Upper lobe of left lung (tissue), 6 donors: ENCODE measurements around the gene THOP1. TPM values are rescaled to one million over a fixed set of nuclear protein-coding genes. Genes with fewer than 3 reads are reported as not detected.

ENCODE experiments used
- ATAC-seq, 2 donors: fragments of 200-7000 bp; cut with Tn5 transposase; one replicate each; pipeline ENCODE4 v1.9.1; 2022; ENCODE audit warnings: mild to moderate bottlenecking in 2 of 2, moderate library complexity in 2 of 2; ENCODE audit not compliant: low FRiP score in 2 of 2
- DNase-seq, 2 donors: peaks; one replicate each; pipeline ENCODE4 v3.0.0-alpha.2; 2019 to 2020
- H3K27ac ChIP-seq, 4 donors: fragments of 200-600 bp; sonication (generic); one replicate each; pipeline ENCODE4 v1.5.1; 2016 to 2019
- H3K27me3 ChIP-seq, 4 donors: fragments of 200-600 bp; sonication (generic); one replicate each; pipeline ENCODE4 v1.5.1; 2017 to 2019
- H3K36me3 ChIP-seq, 4 donors: fragments of 200-600 bp; sonication (generic); one replicate each; pipeline ENCODE4 v1.5.1; 2016 to 2019
- H3K4me1 ChIP-seq, 4 donors: fragments of 200-600 bp; sonication (generic); one replicate each; pipeline ENCODE4 v1.5.1; 2018 to 2019
- H3K4me3 ChIP-seq, 4 donors: fragments of 200-600 bp; sonication (generic); one replicate each; pipeline ENCODE4 v1.5.1; 2017 to 2019; ENCODE audit warnings: mild to moderate bottlenecking in 2 of 4, moderate library complexity in 1 of 4
- H3K9me3 ChIP-seq, 4 donors: fragments of 200-600 bp; sonication (generic); one replicate each; pipeline ENCODE4 v1.5.1; 2018 to 2019
- EP300 ChIP-seq, 4 donors: sonication (generic); formaldehyde crosslinking; IDR thresholded peaks; one replicate each; pipeline ENCODE4 v1.5.1; 2017; ENCODE audit warnings: antibody characterized with exemption in 4 of 4, control low read depth in 2 of 4
- POLR2A ChIP-seq, 4 donors: fragments of 450-650 bp; IDR thresholded peaks; one replicate each; pipeline ENCODE4 v1.5.1; 2016 to 2017; ENCODE audit warnings: antibody characterized with exemption in 4 of 4, mild to moderate bottlenecking in 2 of 4
- POLR2AphosphoS5 ChIP-seq, 2 donors: sonication (generic); formaldehyde crosslinking; IDR thresholded peaks; one replicate each; pipeline ENCODE4 v1.5.1; 2017; ENCODE audit warnings: antibody characterized with exemption in 2 of 2
- WGBS, 2 donors: methylation state at CpG; one replicate each; pipeline ENCODE4 v1.1.5; 2017 to 2018; 5-methylcytosine and 5-hydroxymethylcytosine counted together
- total RNA-seq, 6 donors: library from RNA; depleted of rRNA in 4 of 6; stranded (reverse); fragments of >200 nt in 4 of 6; gene quantifications; one replicate each; pipeline versions ENCODE4 v1.1.0 to v1.2.1, GENCODE V29; 2016 to 2021
- TF ChIP-seq, protein P1 (sequence below), 6 experiments: fragments of 450-650 bp in 4 of 6; fragments of 200-600 bp in 2 of 6; sonication (generic) in 2 of 6; IDR thresholded peaks; one replicate each; pipeline ENCODE4 v1.5.1; 2016 to 2019; ENCODE audit warnings: antibody characterized with exemption in 6 of 6
- donor health status: DM: no; HTN: no; CAD: no; lungs with moderate emphysema.
- donor health status: DM: no; HTN: yes; CAD: no; lungs with severe emphysema.

Gene THOP1
- total RNA-seq, 6 donors from 2014 or later, result 28.7 to 62.3 (median 43.1) TPM

- TF ChIP-seq POLR2AphosphoS5 (IDR thresholded peaks at IDR 0.05), result no peak
- TF ChIP-seq EP300 (IDR thresholded peaks at IDR 0.05), result no peak
- TF ChIP-seq, protein P1, sequence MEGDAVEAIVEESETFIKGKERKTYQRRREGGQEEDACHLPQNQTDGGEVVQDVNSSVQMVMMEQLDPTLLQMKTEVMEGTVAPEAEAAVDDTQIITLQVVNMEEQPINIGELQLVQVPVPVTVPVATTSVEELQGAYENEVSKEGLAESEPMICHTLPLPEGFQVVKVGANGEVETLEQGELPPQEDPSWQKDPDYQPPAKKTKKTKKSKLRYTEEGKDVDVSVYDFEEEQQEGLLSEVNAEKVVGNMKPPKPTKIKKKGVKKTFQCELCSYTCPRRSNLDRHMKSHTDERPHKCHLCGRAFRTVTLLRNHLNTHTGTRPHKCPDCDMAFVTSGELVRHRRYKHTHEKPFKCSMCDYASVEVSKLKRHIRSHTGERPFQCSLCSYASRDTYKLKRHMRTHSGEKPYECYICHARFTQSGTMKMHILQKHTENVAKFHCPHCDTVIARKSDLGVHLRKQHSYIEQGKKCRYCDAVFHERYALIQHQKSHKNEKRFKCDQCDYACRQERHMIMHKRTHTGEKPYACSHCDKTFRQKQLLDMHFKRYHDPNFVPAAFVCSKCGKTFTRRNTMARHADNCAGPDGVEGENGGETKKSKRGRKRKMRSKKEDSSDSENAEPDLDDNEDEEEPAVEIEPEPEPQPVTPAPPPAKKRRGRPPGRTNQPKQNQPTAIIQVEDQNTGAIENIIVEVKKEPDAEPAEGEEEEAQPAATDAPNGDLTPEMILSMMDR (IDR thresholded peaks at IDR 0.05), result no peak
- no peak for TF ChIP-seq POLR2A (IDR thresholded peaks at IDR 0.05)
- Histone ChIP-seq H3K9me3 (no peaks in the 10 kb centered on the region), H3K4me3 (no peak overlapping the region), H3K27ac (no peak overlapping the region), H3K36me3 (peaks cover 0 to 28% (median 9%) of the 10 kb centered on the region in 4 donors), H3K4me1 (peaks cover 7 to 20% (median 10%) of the 10 kb centered on the region in 4 donors), H3K27me3 (no peaks in the 10 kb centered on the region)
- DNase-seq (no peak), ATAC-seq (no peak)
- 81 to 96% methylated on average over 7 to 9 of the region's 9 CpGs for WGBS, 2 donors
Measured at GRCh38 chr19:2823646-2824045, 38.3 kb downstream of the THOP1 start.

DNA sequence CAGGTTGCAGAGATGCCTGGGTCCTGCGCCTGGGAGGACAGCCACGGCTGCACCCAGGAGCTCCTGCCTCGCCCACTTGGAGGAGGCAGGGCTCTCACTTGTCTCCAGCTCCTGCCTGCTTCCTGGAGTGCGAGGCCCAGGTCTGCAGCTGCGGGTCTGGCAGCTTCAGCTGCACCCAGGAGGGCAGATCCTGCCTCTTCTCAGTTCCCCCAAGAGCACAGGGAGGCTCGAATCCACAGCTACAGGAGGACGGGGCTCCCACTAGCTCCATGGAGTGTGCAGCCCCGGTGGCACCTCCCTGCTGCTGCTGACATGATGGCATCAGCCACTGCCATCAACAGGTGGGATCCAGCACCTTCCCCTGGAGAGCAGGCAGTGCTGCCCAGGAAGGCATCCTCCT is 38.8 kb downstream of the THOP1 start:
- no peaks in the 10 kb centered on the region for H3K27me3 ChIP-seq
- peaks cover 7 to 20% (median 9%) of the 10 kb centered on the region in 4 donors for H3K4me1 ChIP-seq
- no peak overlapping the region for H3K4me3 ChIP-seq
- 75 to 100% methylated on average over 3 to 6 of the region's 8 CpGs for WGBS, 2 donors
- H3K9me3 ChIP-seq, result peaks cover 0 to 4% (median 0%) of the 10 kb centered on the region in 4 donors
- peaks cover 0 to 31% (median 9%) of the 10 kb centered on the region in 4 donors for H3K36me3 ChIP-seq
- no peak overlapping the region for H3K27ac ChIP-seq
- TF ChIP-seq EP300 (IDR thresholded peaks at IDR 0.05) (no peak), POLR2AphosphoS5 (IDR thresholded peaks at IDR 0.05) (no peak), POLR2A (IDR thresholded peaks at IDR 0.05) (no peak)
- TF ChIP-seq, protein P1 (IDR thresholded peaks at IDR 0.05), result no peak
- DNase-seq, result peak in 1 of 2 donors; percentile 45
- ATAC-seq, result no peak

- TF ChIP-seq POLR2AphosphoS5 (IDR thresholded peaks at IDR 0.05), result no peak
- no peak for TF ChIP-seq POLR2A (IDR thresholded peaks at IDR 0.05)
- 96 to 100% methylated on average over 2 of the region's 2 CpGs for WGBS, 2 donors
- H3K4me1 ChIP-seq, result no peaks in the 10 kb centered on the region
- DNase-seq (no peak), ATAC-seq (no peak)
- peaks cover 0 to 29% (median 6%) of the 10 kb centered on the region in 4 donors for H3K9me3 ChIP-seq
- no peaks in the 10 kb centered on the region for H3K27me3 ChIP-seq
- no peak overlapping the region for H3K4me3 ChIP-seq
- H3K36me3 ChIP-seq, result peaks cover 0 to 31% (median 11%) of the 10 kb centered on the region in 4 donors
- H3K27ac ChIP-seq, result no peak overlapping the region
Measured at GRCh38 chr19:2827022-2827421, 41.7 kb downstream of the THOP1 start.

GRCh38 chr19:2827840-2828489 is 42.7 kb downstream of the THOP1 start:
- WGBS, 2 donors, result 93 to 97% methylated on average over 12 to 13 of the region's 13 CpGs
- Histone ChIP-seq H3K36me3 (peaks cover 0 to 37% (median 21%) of the 10 kb centered on the region in 4 donors), H3K4me3 (no peak overlapping the region), H3K9me3 (peaks cover 3 to 38% (median 15%) of the 10 kb centered on the region in 4 donors), H3K4me1 (no peaks in the 10 kb centered on the region), H3K27me3 (no peaks in the 10 kb centered on the region), H3K27ac (no peak overlapping the region)
- DNase-seq (no peak), ATAC-seq (no peak)
- TF ChIP-seq POLR2AphosphoS5 (IDR thresholded peaks at IDR 0.05) (no peak), EP300 (IDR thresholded peaks at IDR 0.05) (no peak), POLR2A (IDR thresholded peaks at IDR 0.05) (no peak)
- TF ChIP-seq, protein P1 (IDR thresholded peaks at IDR 0.05), result no peak

DNA sequence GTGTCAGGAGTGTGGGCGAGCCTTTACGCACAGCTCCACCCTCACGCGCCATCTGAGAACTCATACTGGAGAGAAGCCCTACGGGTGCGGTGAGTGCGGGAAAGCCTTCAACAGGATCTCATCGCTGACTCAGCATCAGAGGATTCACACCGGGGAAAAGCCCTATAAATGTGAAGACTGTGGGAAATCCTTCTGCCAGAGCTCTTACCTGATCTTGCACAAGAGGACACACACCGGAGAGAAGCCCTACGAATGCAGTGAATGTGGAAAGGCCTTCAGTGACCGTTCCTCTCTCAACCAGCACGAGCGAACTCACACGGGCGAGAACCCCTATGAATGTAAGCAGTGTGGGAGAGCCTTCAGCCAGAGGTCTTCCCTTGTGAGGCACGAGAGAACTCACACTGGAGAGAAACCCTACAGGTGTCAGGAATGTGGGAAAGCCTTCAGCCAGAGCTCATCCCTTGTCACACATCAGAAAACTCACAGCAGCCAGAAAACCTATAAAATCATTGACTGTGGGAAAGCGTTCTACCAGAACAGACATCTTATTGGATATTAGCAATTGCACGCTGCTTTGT is 49.1 kb downstream of the THOP1 start:
- Histone ChIP-seq H3K4me3 (no peak overlapping the region), H3K27me3 (no peaks in the 10 kb centered on the region), H3K27ac (no peak overlapping the region), H3K9me3 (peaks cover 25 to 88% (median 63%) of the 10 kb centered on the region in 4 donors), H3K36me3 (peaks cover 0 to 35% (median 27%) of the 10 kb centered on the region in 4 donors), H3K4me1 (no peaks in the 10 kb centered on the region)
- DNase-seq, result no peak
- ATAC-seq, result no peak
- 93 to 97% methylated on average over 19 of the region's 19 CpGs for WGBS, 2 donors
- no peak for TF ChIP-seq POLR2A (IDR thresholded peaks at IDR 0.05)
- TF ChIP-seq, protein P1 (IDR thresholded peaks at IDR 0.05), result no peak
- TF ChIP-seq POLR2AphosphoS5 (IDR thresholded peaks at IDR 0.05), result no peak
- no peak for TF ChIP-seq EP300 (IDR thresholded peaks at IDR 0.05)
